Progenitor cell of endocrine pancreas (in vitro differentiated cells): Measurements from ENCODE around the gene AKAP9. TPM values are rescaled to one million over a fixed set of nuclear protein-coding genes. Genes with fewer than 3 reads are reported as not detected.

Experiments used
- DNase-seq: peaks from one replicate; pipeline ENCODE4 v3.0.0; 2021; ENCODE audit warnings: low spot score; ENCODE audit not compliant: unreplicated experiment
- H3K27ac Mint-ChIP-seq: 2 replicates; pipeline ENCODE4 v1.8.0; 2021; ENCODE audit warnings: mild to moderate bottlenecking, moderate library complexity, mixed read lengths
- H3K27me3 Mint-ChIP-seq: 2 replicates; pipeline ENCODE4 v1.8.0; 2021; ENCODE audit warnings: mixed read lengths
- H3K36me3 Mint-ChIP-seq: 2 replicates; pipeline ENCODE4 v1.8.0; 2022; ENCODE audit warnings: mixed read lengths; ENCODE audit not compliant: insufficient read depth
- H3K4me1 Mint-ChIP-seq: 2 replicates; pipeline ENCODE4 v1.8.0; 2021; ENCODE audit warnings: low read depth, mixed read lengths
- H3K4me3 Mint-ChIP-seq: 2 replicates; pipeline ENCODE4 v1.8.0; 2021; ENCODE audit warnings: low read depth, mild to moderate bottlenecking, moderate library complexity, mixed read lengths
- H3K9me3 Mint-ChIP-seq: 2 replicates; pipeline ENCODE4 v1.8.0; 2021; ENCODE audit warnings: low read depth, mixed read lengths
- CTCF ChIP-seq: fragments of 200-600 bp; sonication (generic); IDR thresholded peaks from one replicate; pipeline ENCODE4 v1.5.0; 2021; ENCODE audit warnings: antibody characterized with exemption, mild to moderate bottlenecking; ENCODE audit not compliant: unreplicated experiment
- total RNA-seq: library from RNA; stranded (reverse); gene quantifications from 2 replicates; pipeline ENCODE4 v1.2.1, GENCODE V29; 2021

The AKAP9 gene
- total RNA-seq, 1 donor from 2014 or later = 105 TPM

GRCh38 chr7:92051655-92052054 lies 111.0 kb downstream of the AKAP9 start:
- H3K4me1 Mint-ChIP-seq = peaks cover 21% of the 10 kb centered on the region
- TF ChIP-seq CTCF = no peak

GRCh38 chr7:92052159-92052558 lies 111.5 kb downstream of the AKAP9 start:
- TF ChIP-seq CTCF = no peak
- Mint-ChIP-seq H3K4me1 (peaks cover 21% of the 10 kb centered on the region), H3K27ac (no peak overlapping the region), H3K36me3 (peaks cover 17% of the 10 kb centered on the region), H3K27me3 (no peaks in the 10 kb centered on the region), H3K4me3 (no peak overlapping the region), H3K9me3 (no peaks in the 10 kb centered on the region)
- DNase-seq = no peak

More at GRCh38 chr7:92051655-92052054, 111.0 kb downstream of the AKAP9 start:
- DNase-seq = no peak
- no peaks in the 10 kb centered on the region for H3K9me3 Mint-ChIP-seq
- no peaks in the 10 kb centered on the region for H3K27me3 Mint-ChIP-seq
- H3K36me3 Mint-ChIP-seq = peaks cover 19% of the 10 kb centered on the region
- no peak overlapping the region for H3K27ac Mint-ChIP-seq
- no peak overlapping the region for H3K4me3 Mint-ChIP-seq

- no peak for DNase-seq
- peaks cover 25% of the 10 kb centered on the region for H3K4me1 Mint-ChIP-seq
- no peak overlapping the region for H3K4me3 Mint-ChIP-seq
- H3K27ac Mint-ChIP-seq = no peak overlapping the region
- no peak for TF ChIP-seq CTCF
- H3K9me3 Mint-ChIP-seq = no peaks in the 10 kb centered on the region
- H3K36me3 Mint-ChIP-seq = peaks cover 16% of the 10 kb centered on the region
- no peaks in the 10 kb centered on the region for H3K27me3 Mint-ChIP-seq
Observed at GRCh38 chr7:92052684-92053083, 112.0 kb downstream of the AKAP9 start.

GRCh38 chr7:92053312-92053711 lies 112.7 kb downstream of the AKAP9 start:
- Mint-ChIP-seq H3K27me3 (no peaks in the 10 kb centered on the region), H3K36me3 (peaks cover 15% of the 10 kb centered on the region), H3K9me3 (no peaks in the 10 kb centered on the region), H3K4me1 (peaks cover 30% of the 10 kb centered on the region), H3K27ac (no peak overlapping the region), H3K4me3 (no peak overlapping the region)
- TF ChIP-seq CTCF = no peak
- no peak for DNase-seq

- no peak overlapping the region for H3K4me3 Mint-ChIP-seq
- no peaks in the 10 kb centered on the region for H3K9me3 Mint-ChIP-seq
- no peak for TF ChIP-seq CTCF
- no peak for DNase-seq
- no peaks in the 10 kb centered on the region for H3K27me3 Mint-ChIP-seq
- H3K27ac Mint-ChIP-seq = peak overlapping the region; percentile 22
- peaks cover 36% of the 10 kb centered on the region for H3K4me1 Mint-ChIP-seq
- peaks cover 5% of the 10 kb centered on the region for H3K36me3 Mint-ChIP-seq
Observed at GRCh38 chr7:92056286-92056685, 115.6 kb downstream of the AKAP9 start.
